ENCODE measurements around the gene SLC22A23. TPM values are rescaled to one million over a fixed set of nuclear protein-coding genes. Genes with fewer than 3 reads are reported as not detected.

The SLC22A23 gene, protein sequence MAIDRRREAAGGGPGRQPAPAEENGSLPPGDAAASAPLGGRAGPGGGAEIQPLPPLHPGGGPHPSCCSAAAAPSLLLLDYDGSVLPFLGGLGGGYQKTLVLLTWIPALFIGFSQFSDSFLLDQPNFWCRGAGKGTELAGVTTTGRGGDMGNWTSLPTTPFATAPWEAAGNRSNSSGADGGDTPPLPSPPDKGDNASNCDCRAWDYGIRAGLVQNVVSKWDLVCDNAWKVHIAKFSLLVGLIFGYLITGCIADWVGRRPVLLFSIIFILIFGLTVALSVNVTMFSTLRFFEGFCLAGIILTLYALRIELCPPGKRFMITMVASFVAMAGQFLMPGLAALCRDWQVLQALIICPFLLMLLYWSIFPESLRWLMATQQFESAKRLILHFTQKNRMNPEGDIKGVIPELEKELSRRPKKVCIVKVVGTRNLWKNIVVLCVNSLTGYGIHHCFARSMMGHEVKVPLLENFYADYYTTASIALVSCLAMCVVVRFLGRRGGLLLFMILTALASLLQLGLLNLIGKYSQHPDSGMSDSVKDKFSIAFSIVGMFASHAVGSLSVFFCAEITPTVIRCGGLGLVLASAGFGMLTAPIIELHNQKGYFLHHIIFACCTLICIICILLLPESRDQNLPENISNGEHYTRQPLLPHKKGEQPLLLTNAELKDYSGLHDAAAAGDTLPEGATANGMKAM
- under 1 TPM; 0.75 to 0.83 TPM for total RNA-seq

DNA sequence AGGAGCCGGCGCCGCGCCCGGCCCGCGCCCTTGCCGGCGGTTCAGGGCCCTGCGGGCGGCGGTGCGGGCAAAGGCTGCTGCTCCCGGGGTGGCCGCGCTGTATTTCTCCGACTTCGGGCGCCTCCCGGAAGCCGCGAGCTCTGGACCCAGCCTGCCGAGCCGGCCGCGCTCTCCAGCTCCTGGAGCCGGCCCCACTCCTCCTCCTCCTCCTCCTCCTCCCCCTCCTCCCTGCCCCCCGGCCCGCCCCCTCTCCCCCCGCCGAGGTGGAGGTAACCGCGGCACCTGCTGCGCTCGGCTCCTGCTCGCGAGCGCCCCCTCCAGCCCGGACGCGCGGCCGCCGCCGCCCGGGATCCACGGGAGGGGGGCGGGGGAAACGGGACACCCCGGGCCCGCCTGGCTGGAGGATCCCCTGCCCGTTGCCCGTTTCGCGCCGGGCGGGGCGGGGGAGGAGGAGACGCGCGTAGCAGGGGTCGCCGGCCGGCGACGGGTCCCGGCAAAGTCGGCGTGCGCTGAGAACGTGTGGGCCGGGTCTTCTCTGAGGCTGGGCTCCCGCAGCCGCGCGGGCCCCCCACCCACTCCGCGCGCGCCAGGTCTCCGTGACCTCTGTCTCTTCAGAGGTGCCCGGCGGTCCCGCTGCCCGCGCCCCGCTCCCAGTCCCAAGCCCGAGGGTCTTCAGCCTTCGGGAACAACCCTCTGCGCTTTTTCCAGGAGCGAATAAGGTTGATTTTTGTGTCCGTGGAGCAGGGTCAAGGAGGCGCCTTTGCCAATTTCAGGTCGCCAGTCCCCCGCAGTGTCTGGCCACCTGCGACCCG lies at the start of gene SLC22A23:
Gene SLC22A23, minus strand, starts transcription at position 153 of the 812 bp plus-strand sequence. CDS start 491 bp downstream, outside the sequence.
- CTCF ChIA-PET: no interaction called here
- Mint-ChIP-seq H3K4me3 (peak within 1 kb of the TSS; percentile 57), H3K4me1 (peaks cover 5% of the 10 kb centered on the region)

DNA sequence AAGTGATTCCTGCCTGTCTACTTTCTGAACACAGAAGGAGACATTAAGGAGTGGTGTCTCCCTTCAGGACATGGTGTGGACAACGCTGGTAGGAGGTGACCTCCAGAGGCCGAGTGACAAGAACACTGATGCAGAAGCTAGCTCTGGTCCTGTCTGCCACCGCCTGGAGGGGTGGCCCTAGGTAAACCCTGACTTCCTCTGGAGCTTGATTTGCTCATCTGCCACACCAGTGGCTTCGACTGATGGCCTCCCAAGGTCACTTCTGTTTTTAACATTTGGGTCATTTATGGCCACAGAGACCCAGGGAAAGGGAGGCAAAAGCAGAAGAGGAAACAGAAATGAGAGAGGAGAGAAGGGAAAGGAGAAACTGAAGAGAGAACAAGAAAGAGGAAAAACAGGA lies 49.4 kb upstream of the SLC22A23 start:
- CTCF ChIA-PET: no interaction called here
- Mint-ChIP-seq H3K27ac (no peak overlapping the region), H3K36me3 (ENCODE audit: low read depth) (no peaks in the 10 kb centered on the region), H3K4me3 (no peak overlapping the region), H3K27me3 (peaks cover 11% of the 10 kb centered on the region), H3K9me3 (no peaks in the 10 kb centered on the region), H3K4me1 (no peaks in the 10 kb centered on the region)
- DNase-seq: no peak
- POLR2A ChIA-PET: no interaction called here

More for the DNA sequence above, at the start of gene SLC22A23:
- Mint-ChIP-seq H3K27ac (no peak within 1 kb of the TSS), H3K36me3 (ENCODE audit: low read depth) (no peaks in the 10 kb centered on the region), H3K9me3 (no peaks in the 10 kb centered on the region), H3K27me3 (peaks cover 41% of the 10 kb centered on the region)
- DNase-seq: peak; percentile 72
- POLR2A ChIA-PET: no interaction called here

DNA sequence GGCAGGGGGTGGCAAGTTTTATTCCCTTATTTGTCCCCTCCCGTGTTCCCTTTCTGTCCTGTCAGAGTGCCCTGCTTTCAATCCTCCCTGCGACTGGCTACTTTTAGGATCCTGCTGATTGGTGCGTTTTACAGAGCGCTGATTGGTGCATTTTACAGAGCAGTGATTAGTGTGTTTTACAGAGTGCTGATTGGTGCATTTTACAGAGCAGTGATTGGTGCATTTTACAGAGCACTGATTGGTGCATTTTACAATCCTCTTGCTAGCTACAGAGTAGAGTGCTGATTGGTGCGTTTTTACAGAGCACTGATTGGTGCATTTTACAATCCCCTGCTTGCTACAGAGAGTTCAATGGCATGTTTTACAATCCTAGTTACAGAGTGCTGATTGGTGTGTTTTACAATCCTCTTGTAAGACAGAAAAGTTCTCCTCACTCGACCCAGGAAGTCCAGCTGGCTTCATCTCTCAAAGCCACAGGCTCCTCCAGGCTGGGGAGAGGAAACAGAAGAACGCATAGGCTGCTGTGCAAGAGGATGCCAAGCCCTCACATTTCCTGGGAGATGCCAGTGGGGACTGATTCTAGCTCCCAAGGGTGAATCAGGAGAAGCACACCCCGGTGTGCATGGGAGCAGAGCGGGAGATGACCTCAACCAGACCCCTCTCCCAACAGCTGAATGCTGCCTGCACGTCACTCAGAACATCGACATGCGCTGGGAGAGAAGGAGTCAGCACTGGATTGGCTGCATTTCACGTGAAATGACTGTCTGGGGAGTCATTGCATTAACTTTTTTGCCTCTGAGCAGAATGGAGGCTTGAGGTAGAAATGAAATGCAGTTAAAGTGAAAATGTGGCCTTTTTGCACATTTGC lies 48.3 kb upstream of the SLC22A23 start:
- Mint-ChIP-seq H3K4me3 (no peak overlapping the region), H3K9me3 (no peaks in the 10 kb centered on the region), H3K4me1 (no peaks in the 10 kb centered on the region), H3K27ac (no peak overlapping the region), H3K36me3 (ENCODE audit: low read depth) (no peaks in the 10 kb centered on the region), H3K27me3 (peaks cover 10% of the 10 kb centered on the region)
- CTCF ChIA-PET: no interaction called here
- POLR2A ChIA-PET: no interaction called here
- DNase-seq: no peak

DNA sequence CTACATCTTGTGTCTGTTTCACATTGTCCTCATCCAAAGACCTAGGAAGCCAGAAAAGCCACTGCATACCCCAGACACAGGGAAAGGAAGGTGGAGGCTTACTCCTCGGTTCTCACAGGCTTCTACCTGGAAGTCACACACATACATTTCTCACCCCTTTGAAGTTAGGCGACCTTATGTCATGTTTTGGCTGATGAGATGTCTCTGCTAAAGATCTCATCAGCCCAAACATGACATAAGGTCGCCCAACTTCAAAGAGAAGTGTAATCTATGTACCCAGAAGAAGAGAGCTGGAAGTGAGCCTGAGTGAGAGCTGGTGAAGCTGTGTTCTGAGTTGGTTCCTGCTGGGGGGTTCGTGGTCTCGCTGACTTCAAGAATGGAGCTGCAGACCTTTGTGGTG lies 47.5 kb upstream of the SLC22A23 start:
- CTCF ChIA-PET: no interaction called here
- H3K27me3 Mint-ChIP-seq: peaks cover 10% of the 10 kb centered on the region
- no peaks in the 10 kb centered on the region for H3K9me3 Mint-ChIP-seq
- no peaks in the 10 kb centered on the region for H3K4me1 Mint-ChIP-seq
- POLR2A ChIA-PET: no interaction called here
- DNase-seq: no peak
- no peak overlapping the region for H3K27ac Mint-ChIP-seq
- H3K4me3 Mint-ChIP-seq: no peak overlapping the region
- H3K36me3 Mint-ChIP-seq (ENCODE audit: low read depth): no peaks in the 10 kb centered on the region

DNA sequence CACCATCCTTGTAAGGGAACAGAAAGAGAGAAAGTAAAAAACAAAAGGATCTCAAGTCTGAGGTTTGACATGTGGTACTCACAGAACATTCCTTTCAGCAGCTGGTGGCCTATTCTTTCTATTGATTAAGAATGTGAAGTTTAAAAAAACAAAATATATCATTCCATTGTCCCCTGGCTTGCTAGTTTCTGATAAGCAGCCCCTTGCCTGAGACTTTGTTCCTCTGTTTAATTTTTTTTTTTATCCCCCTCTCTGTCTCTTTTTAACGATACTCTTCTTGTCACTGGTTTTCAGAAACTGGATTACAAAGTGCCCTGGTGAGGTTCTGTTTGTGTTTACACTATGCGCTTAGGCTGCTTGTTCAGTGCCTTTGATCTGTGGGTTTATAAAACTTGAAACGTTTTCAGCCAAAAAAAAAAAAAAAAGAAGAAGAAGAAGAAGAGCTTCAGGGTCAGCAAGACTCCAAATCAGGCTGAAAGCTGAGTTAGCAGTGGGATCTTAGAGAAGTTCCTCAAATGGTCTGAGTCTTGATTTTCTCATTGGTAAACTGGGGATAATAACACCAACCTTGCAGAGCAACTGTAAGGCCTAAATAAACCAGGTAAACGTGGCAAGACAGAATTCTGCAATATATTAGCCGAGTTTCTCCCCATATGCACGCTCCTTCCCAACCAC lies 45.1 kb upstream of the SLC22A23 start:
- Mint-ChIP-seq H3K9me3 (no peaks in the 10 kb centered on the region), H3K4me1 (no peaks in the 10 kb centered on the region), H3K4me3 (no peak overlapping the region), H3K27ac (no peak overlapping the region), H3K36me3 (ENCODE audit: low read depth) (no peaks in the 10 kb centered on the region), H3K27me3 (peaks cover 10% of the 10 kb centered on the region)
- no peak for DNase-seq
- ChIA-PET CTCF (interaction anchor here (1.0 kb wide), 1 partner anchor 222 kb away, joined by 3 read pairs; no protein-coding TSS in a partner anchor), POLR2A (no interaction called here)

DNA sequence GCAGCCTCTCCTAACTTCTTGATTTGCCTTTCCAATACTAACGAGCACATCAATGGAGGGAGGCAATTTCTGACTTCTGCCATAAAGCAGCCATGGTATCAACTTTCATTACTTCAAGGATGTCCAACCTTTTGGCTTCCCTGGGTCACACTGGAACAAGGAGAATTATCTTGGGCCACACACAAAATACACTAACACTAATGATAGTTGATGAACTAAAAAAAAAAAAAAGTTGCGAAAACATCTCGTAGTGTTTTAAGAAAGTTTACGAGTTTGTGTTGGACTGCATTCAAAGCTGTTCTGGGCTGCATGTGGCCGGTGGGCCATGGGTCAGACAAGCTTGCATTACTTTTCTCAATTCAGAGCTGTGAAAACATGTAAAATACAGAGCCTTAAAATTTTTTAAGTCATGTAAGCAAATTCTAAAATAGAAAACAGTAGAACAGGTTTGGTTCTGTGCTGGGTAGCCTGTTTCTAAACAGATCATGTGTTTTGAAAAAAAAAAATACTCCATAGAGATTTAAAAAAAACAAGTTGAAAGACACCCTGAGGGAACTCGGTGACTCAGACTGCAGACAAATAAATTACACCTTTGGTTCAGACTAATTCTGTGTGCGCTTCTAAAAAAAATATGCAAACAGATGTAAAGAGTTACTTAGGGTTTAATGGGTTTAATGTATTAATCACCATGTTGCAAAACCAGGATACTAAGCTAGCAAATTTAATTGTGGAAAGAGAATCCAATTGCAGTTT lies 43.6 kb upstream of the SLC22A23 start:
- Mint-ChIP-seq H3K27me3 (peaks cover 18% of the 10 kb centered on the region), H3K4me1 (no peaks in the 10 kb centered on the region), H3K4me3 (no peak overlapping the region), H3K27ac (no peak overlapping the region), H3K36me3 (ENCODE audit: low read depth) (no peaks in the 10 kb centered on the region), H3K9me3 (no peaks in the 10 kb centered on the region)
- ChIA-PET POLR2A (no interaction called here), CTCF (no interaction called here)
- no peak for DNase-seq

DNA sequence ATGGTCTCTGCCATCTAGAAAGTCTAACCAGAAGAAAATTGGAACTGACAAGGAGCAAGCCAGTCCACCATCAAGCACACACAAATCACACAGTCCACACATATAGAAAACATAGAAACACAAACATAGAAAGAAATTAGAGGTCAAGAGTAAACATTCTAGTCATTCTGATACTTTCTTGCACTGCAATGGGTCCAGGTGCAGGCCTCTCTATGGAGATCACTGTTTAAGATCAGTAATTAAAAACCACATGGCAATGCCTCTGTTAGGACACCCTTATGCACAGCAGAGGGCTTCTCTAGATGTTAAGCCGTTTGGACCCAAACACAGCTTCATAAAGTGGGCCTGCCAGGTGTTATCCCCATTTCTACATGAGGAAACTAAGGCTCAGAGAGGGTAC lies 42.8 kb upstream of the SLC22A23 start:
- H3K4me3 Mint-ChIP-seq: no peak overlapping the region
- ChIA-PET CTCF (no interaction called here), POLR2A (no interaction called here)

DNA sequence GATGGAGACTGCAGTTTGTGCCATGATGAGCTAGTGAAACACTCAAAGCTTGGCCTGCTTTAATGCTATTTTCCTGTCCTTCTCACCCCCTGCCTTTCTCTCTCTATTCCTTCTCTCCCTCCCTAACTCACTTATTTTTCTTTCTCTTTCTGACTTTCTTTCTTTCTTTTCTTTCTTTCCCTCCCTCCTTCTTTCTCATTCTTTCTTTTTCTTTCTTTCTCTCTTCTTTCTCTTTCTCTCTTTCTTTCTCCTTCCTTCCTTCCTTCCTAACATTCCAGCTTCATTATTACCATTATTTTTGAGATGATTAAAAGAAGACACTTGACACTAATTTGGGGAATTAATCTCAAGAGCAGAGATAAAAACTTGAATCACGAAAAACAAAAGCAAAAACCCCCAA lies 39.5 kb upstream of the SLC22A23 start:
- no peaks in the 10 kb centered on the region for H3K36me3 Mint-ChIP-seq (ENCODE audit: low read depth)
- no peaks in the 10 kb centered on the region for H3K9me3 Mint-ChIP-seq
- no peaks in the 10 kb centered on the region for H3K4me1 Mint-ChIP-seq
- DNase-seq: no peak
- CTCF ChIA-PET: interaction anchor here (0.7 kb wide), 1 partner anchor 334 kb away, joined by 3 read pairs; no protein-coding TSS in a partner anchor
- H3K4me3 Mint-ChIP-seq: no peak overlapping the region
- H3K27me3 Mint-ChIP-seq: peaks cover 21% of the 10 kb centered on the region
- POLR2A ChIA-PET: no interaction called here
- no peak overlapping the region for H3K27ac Mint-ChIP-seq

More for the DNA sequence above, 42.8 kb upstream of the SLC22A23 start:
- Mint-ChIP-seq H3K27ac (no peak overlapping the region), H3K4me1 (no peaks in the 10 kb centered on the region), H3K9me3 (no peaks in the 10 kb centered on the region), H3K27me3 (peaks cover 12% of the 10 kb centered on the region), H3K36me3 (ENCODE audit: low read depth) (no peaks in the 10 kb centered on the region)
- no peak for DNase-seq

DNA sequence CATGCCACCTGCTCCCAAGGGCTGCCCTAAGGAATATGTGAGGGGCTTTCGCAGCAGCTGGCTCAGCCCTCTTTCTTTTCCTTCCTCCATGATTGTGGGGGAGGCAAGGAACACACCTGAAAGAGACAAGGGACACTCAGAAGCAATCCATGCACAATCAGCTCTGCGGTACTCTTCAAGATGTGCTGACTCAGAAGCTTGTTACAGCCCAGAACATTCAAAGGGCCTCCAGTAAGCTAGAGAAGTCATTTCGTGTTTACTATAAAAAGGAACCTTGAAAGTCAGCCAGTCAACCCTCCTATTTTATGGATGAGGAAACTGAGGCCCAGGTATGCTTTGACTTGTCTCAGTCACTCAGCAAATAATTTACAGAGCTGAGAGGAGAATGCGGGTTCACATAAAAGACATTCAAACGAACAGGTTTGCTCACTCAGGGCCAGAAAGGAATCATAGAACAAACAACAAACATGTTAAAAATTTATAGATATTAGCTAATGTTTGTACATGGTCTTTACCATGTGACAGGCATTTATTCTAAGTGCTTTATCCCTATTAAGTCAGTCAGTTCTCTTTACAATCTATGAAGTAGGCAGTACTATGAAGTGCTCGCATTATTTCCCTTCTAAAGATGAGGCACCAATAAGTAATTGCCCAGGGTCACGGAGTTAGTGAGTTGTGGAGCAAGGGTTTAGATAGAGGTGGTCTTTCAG lies 37.7 kb upstream of the SLC22A23 start:
- H3K9me3 Mint-ChIP-seq: no peaks in the 10 kb centered on the region
- ChIA-PET POLR2A (interaction anchor here (0.6 kb wide), 1 partner anchor 33 kb away, joined by 3 read pairs; no protein-coding TSS in a partner anchor), CTCF (no interaction called here)
- no peaks in the 10 kb centered on the region for H3K36me3 Mint-ChIP-seq (ENCODE audit: low read depth)
- H3K4me3 Mint-ChIP-seq: no peak overlapping the region
- no peak overlapping the region for H3K27ac Mint-ChIP-seq
- no peak for DNase-seq
- H3K4me1 Mint-ChIP-seq: no peaks in the 10 kb centered on the region
- H3K27me3 Mint-ChIP-seq: peaks cover 21% of the 10 kb centered on the region

DNA sequence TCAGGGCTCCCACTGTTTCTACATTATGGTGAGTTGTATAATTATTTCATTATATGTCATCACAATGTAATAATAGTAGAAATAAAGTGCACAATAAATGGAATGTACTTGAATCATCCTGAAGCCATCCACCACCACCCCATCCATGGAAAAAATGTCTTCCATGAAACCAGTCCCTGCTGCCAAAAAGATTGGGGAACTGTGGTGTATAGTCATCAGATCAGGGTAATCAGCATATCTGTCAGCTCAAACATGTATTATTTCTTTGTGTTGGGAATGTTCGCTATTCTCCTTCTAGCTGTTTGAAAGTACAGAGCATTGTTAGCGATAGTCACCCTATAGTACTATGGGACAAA lies 33.8 kb upstream of the SLC22A23 start:
- ChIA-PET CTCF (no interaction called here), POLR2A (no interaction called here)
- no peak for DNase-seq
- Mint-ChIP-seq H3K4me1 (peaks cover 3% of the 10 kb centered on the region), H3K27me3 (peaks cover 24% of the 10 kb centered on the region), H3K9me3 (no peaks in the 10 kb centered on the region), H3K27ac (no peak overlapping the region), H3K36me3 (ENCODE audit: low read depth) (no peaks in the 10 kb centered on the region), H3K4me3 (no peak overlapping the region)

DNA sequence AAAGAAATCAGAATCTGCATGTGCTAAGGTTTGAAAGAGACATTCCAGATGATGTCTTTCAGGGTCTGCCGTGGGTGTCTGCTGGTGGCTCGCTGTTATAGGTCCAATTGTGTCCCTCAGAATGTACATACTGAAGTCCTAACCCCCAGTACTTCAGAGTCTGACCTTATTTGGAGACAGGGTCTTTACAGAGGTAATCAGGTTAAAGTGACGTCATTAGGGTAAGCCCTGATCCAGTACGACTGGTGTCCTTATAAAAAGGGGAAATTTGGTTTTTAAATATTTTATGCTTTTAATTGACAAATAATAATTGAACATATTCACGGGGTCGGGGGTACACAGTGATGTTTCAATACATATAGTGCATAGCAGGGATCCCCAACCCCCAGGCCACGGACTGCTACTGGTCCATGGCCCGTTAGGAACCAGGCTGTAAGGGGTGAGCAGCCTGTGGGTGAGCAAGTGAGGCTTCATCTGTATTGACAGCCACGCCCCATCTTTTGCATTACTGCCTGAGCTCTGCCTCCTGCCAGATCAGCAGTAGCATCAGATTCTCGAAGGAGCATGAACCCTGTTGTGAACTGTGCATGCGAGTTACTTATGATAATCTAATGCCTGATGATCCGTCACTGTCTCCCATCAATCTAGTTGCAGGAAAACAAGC lies 33.2 kb upstream of the SLC22A23 start:
- peaks cover 24% of the 10 kb centered on the region for H3K27me3 Mint-ChIP-seq
- no peak overlapping the region for H3K4me3 Mint-ChIP-seq
- peaks cover 3% of the 10 kb centered on the region for H3K4me1 Mint-ChIP-seq
- no peak overlapping the region for H3K27ac Mint-ChIP-seq
- no peak for DNase-seq
- CTCF ChIA-PET: no interaction called here
- no peaks in the 10 kb centered on the region for H3K36me3 Mint-ChIP-seq (ENCODE audit: low read depth)
- POLR2A ChIA-PET: no interaction called here
- H3K9me3 Mint-ChIP-seq: no peaks in the 10 kb centered on the region
